ENCODE data around the gene MXD1.
A peak's percentile ranks its signal among the peaks of the same experiment; 100 is the strongest.
"Not testable (repeated sequence)": the region's sequence is repeated elsewhere in the genome, so short reads cannot be mapped to it uniquely, and the experiment has no call there.

Gene MXD1

GRCh38 chr2:69914950-69915945, at the start of gene MXD1:
TSS of gene MXD1 (plus strand) at chr2:69915109. CDS start at chr2:69915331, 222 bp downstream.
- peak; percentile 16 for DNase-seq (ENCODE audit: low spot score)

DNA sequence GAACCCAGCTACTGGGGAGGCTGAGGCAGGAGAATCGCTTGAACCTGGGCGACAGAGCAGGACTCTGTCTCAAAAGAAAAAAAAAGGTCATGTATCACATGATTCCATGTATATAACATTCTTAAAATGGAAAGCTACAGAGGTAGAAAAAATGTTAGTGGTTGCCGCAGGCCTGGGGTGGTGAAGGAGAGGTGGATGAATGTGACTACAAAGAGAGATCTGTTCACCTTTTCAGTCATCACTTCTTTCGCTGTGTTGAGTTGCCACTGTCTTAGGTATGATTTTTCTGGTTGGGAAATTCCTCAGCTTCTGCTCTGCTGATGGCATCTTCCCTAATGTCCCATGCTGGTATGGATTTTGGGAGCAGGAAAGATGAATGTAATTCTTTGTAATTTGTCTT, 26.5 kb upstream of the MXD1 start:
- no peak for DNase-seq (ENCODE audit: low spot score)

GRCh38 chr2:69889302-69889701, 25.6 kb upstream of the MXD1 start:
- DNase-seq (ENCODE audit: low spot score): no peak

DNA sequence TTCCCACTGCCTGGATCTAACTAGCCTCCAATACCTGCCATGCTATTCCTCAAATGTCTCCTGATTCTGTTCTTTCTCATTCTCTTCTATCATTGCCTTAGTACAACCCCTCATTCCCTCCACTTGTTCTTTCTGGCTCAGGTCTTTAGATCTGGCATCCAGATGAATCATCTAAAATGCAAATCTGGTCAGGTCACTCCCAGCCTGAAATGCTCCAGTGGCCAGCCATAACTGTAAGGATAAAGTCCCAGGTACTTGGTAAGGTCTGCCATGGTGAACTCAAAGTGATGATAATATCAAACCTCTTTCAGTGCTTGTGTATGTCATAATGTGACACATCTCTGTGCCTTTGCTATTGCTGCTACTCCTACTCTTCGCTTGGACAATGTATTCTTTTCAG, 24.0 kb upstream of the MXD1 start:
- no peak for DNase-seq (ENCODE audit: low spot score)

DNA sequence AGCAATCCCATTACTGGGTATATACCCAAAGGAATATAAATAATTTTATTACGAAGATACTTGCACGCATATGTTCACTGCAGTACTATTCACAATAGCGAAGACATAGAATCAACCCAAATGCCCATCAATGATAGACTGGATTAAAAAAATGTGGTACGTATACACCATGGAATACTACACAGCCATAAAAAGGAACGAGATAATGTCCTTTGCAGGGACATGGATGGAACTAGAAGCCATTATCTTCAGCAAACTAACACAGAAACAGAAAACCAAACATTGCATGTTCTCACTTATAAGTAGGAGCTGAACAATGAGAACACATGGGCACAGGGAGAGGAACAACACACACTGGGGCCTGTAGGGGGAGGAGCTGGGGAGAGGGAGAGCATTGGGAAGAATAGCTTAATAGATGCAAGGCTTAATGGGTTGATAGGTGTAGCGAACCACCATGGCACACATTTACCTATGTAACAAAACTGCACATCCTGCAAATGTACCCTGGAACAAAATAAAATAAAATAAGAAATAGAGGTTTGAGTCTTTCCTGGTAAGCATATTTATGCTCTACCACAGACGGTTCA, 22.0 kb upstream of the MXD1 start:
- not testable (repeated sequence) for DNase-seq (ENCODE audit: low spot score)

GRCh38 chr2:69893684-69894551, 21.0 kb upstream of the MXD1 start, which contains the start of gene SNRNP27:
TSS of gene SNRNP27 (plus strand) at chr2:69893956. CDS start at chr2:69893985, 29 bp downstream.
- DNase-seq (ENCODE audit: low spot score): peak; percentile 69

- not testable (repeated sequence) for DNase-seq (ENCODE audit: low spot score)
Measured at GRCh38 chr2:69894737-69895136, 20.2 kb upstream of the MXD1 start.

DNA sequence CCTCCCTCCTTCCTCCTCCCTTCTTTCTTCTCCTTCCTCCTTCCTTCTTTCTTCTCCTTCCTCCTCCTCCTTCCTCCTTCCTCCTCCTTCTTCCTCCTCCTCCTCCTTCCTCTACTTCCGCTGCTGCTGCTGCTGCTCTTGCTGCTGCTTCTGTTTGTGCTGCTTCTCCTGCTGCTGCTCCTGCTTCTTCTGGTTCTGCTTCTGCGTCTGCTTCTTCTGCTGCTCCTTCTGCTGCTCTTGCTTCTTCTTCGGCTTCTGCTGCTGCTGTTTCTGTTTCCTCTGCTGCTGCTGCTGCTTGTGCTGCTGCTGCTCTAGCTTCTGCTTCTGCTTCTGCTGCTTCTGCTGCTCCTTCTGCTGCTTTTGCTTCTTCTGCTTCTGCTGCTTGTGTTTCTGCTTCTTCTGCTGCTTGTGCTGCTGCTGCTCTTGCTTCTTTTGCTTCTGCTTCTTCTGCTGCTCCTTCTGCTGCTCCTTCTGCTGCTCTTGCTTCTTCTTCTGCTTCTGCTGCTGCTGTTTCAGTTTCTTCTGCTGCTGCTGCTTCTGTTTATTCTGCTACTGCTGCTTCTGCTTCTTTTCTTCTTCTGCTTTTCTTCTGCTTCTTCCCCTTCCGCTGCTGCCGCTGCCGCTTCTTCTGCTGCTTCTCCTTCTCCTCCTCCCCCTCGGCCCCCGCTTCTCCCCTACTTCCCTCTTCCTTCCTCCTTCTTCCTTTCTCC, 12.5 kb upstream of the MXD1 start:
- DNase-seq (ENCODE audit: low spot score): no peak

GRCh38 chr2:69907216-69907615, 7.7 kb upstream of the MXD1 start:
- DNase-seq (ENCODE audit: low spot score): no peak

- DNase-seq (ENCODE audit: low spot score): peak; percentile 20
Measured at GRCh38 chr2:69911985-69912563, 2.8 kb upstream of the MXD1 start.

DNA sequence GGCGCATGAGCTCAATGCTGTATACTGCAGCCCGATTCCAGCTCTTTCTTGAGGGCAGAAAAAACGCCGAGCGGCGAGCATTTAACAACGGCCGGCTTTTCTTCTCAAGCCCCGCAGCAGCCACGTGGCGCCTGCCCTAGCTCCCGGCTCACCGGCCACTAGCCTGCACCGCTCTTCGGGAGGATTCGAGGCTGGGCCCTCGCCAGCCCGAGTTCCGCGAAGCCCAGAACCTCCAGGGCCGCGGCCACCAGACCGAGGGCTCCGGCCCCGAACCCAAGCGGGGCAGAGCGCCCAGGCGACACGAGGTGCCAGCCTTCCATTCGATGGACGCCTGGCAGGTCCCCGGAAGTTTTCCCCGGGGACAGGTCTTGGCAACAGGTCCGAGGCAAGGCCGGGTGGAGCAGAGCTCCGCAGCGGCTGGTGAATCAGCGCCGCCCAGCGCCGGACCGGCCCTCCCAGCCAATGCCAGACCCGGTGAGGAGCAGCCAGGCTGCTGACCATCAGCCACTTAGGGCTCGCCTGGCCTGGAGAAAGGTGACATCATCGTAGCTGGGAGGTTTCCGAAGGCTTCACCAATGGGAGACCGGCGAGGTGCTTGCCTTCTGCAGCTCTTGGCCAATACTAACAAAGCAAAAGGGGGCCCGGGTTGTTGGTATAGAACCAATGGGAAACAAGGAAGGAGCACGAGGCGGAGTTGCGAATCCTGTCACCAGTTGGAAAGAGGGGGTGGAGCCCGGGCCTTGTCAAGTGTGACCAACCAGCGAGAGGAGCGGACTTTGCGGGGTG, 552 bp upstream of the MXD1 start:
- DNase-seq (ENCODE audit: low spot score): peak; percentile 98

GRCh38 chr2:69916106-69916505, 1.2 kb downstream of the MXD1 start:
- DNase-seq (ENCODE audit: low spot score): no peak

- peak; percentile 64 for DNase-seq (ENCODE audit: low spot score)
Measured at GRCh38 chr2:69917852-69918251, 2.9 kb downstream of the MXD1 start.

DNA sequence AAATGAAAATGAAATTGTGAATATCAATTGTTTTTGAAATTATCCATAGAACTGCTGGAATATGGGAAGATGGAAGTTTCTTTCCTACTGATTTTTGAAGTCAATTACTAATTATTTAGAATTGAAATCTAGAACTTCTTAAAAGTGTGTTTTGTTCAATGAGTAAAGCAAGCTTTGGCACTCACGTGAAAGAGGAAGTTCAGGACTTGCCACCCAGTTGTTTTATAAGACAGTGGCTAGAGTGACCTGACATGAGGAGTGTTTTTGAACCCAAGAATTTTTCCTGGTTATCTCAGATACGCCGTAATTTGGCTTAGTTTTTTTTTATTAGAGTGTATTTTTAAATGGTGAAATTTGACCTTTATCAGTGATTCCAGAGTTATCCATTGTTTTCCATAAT, 3.5 kb downstream of the MXD1 start:
- DNase-seq (ENCODE audit: low spot score): no peak

- DNase-seq (ENCODE audit: low spot score): no peak
Measured at GRCh38 chr2:69923116-69923515, 8.2 kb downstream of the MXD1 start.

DNA sequence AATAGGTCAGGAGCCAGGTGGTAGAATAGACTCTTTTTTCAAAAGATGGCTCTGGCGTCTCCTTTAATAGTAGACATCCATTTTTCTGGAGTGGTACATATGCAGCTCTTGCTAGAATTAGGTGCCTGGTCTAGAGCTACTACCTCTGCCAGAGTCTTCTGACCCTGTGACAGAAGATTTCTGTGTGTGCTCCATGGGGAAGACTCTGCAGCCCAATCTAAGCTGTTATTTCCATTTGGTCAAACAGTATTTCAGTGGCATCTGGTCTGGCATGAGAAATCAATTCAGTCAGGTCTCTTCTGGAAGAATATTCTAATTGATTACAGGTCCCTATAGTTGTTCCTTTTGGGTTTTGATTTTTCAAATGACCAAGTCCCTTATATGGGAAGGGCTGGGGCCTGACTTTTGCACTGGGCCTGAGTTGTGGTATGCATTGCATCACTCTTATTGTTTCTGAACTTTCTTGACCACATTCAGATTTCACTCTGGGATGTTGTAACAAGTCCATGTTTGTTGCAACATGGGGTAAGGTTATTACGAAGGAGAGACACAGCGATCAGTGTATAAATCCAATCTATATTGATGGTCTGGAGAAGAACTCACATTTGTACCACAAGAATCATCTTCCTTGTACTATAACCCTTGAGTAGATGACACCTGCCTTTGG, 12.1 kb downstream of the MXD1 start:
- DNase-seq (ENCODE audit: low spot score): no peak

- no peak for DNase-seq (ENCODE audit: low spot score)
Measured at GRCh38 chr2:69931832-69932595, 17.1 kb downstream of the MXD1 start.

DNA sequence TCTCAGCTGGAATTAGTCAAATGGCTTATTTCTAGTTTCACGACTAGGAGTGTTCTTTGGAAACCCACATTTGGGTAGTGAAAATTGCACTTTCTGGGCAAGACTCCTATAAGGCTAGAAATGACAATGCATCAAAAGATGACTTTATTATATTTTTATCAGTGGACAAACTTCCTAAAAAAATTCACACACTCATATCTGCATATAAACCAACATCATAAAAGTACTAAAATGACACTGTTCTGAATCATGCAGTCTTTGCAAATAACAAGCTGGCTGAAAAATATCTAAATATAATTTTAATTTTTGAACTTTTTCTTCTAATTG, 17.6 kb downstream of the MXD1 start:
- DNase-seq (ENCODE audit: low spot score): no peak

DNA sequence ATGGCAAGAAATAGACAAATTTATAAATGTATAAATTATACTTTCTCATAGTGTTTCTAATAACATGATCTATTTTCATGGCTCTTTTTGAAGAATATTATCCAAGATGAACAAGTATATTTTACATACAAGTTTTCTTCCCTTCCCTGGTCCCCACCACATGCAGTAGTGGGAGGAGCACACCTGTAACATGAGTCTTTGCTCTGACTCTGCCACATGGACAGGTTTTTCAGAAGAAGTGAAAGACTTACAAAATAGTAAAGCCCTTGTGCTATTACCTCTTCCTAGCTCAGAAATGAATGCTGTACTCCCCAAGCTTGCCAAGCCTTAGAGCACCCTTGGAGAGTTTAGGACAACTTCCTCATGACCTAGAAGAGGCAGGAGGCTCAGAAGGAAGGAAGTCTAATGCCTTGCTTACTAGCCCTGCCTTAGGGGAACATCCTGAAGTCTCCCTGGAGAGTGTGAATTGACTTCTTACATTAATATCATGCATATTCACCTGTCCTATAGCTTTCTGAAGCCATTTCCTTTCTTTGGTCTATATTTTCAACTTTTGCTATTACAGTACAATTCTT, 18.4 kb downstream of the MXD1 start:
- DNase-seq (ENCODE audit: low spot score): no peak

Data from hepatic stellate cell (primary cell).